GM23248 (cell line): Measurements from ENCODE around the gene GSAP. TPM values are rescaled to one million over a fixed set of nuclear protein-coding genes. Genes with fewer than 3 reads are reported as not detected.

ENCODE experiments used
- DNase-seq: peaks from one replicate; pipeline ENCODE4 v3.0.0-alpha.2; 2015
- H2AFZ ChIP-seq: fragments of 200-600 bp; sonication (generic); 2 replicates; pipeline ENCODE4 v1.6.1; 2016; ENCODE audit warnings: antibody characterized with exemption
- H3F3A ChIP-seq: fragments of 200-600 bp; sonication (generic); 2 replicates; pipeline ENCODE4 v1.6.1; 2016; ENCODE audit warnings: mild to moderate bottlenecking, antibody characterized with exemption, mixed run types; ENCODE audit not compliant: insufficient read depth
- H3K27ac ChIP-seq: fragments of 200-600 bp; sonication (generic); 2 replicates; pipeline ENCODE4 v1.5.1; 2016; ENCODE audit warnings: mild to moderate bottlenecking
- H3K27me3 ChIP-seq: fragments of 200-600 bp; sonication (generic); replicated peaks from 2 replicates; pipeline ENCODE4 v1.6.1; 2016; ENCODE audit warnings: mild to moderate bottlenecking; ENCODE audit not compliant: insufficient read depth
- H3K36me3 ChIP-seq: fragments of 200-600 bp; sonication (generic); 2 replicates; pipeline ENCODE4 v1.6.1; 2016; ENCODE audit warnings: low read depth, mild to moderate bottlenecking
- H3K4me1 ChIP-seq: fragments of 200-600 bp; sonication (generic); 2 replicates; pipeline ENCODE4 v1.6.1; 2016; ENCODE audit warnings: mild to moderate bottlenecking; ENCODE audit not compliant: insufficient read depth
- H3K4me2 ChIP-seq: fragments of 200-600 bp; sonication (generic); one replicate; pipeline ENCODE4 v1.6.1; 2016; ENCODE audit warnings: mild to moderate bottlenecking; ENCODE audit not compliant: unreplicated experiment
- H3K4me3 ChIP-seq: fragments of 200-600 bp; sonication (generic); 2 replicates; pipeline ENCODE4 v1.5.1; 2016; ENCODE audit warnings: mild to moderate bottlenecking
- H3K79me2 ChIP-seq: fragments of 200-600 bp; sonication (generic); 2 replicates; pipeline ENCODE4 v1.6.1; 2016; ENCODE audit warnings: mild to moderate bottlenecking; ENCODE audit not compliant: insufficient read depth
- H3K9ac ChIP-seq: fragments of 200-600 bp; sonication (generic); 2 replicates; pipeline ENCODE4 v1.6.1; 2016; ENCODE audit warnings: mild to moderate bottlenecking
- H3K9me2 ChIP-seq: fragments of 200-600 bp; sonication (generic); 2 replicates; pipeline ENCODE4 v1.6.1; 2016; ENCODE audit warnings: mixed run types, mild to moderate bottlenecking, moderate library complexity; ENCODE audit not compliant: insufficient read depth
- H3K9me3 ChIP-seq: fragments of 200-600 bp; sonication (generic); one replicate; pipeline ENCODE4 v1.6.1; 2017; ENCODE audit warnings: low read depth
- H4K20me1 ChIP-seq: fragments of 200-600 bp; sonication (generic); 2 replicates; pipeline ENCODE4 v1.6.0; 2016; ENCODE audit not compliant: insufficient read depth
- EZH2 ChIP-seq: fragments of 200-600 bp; sonication (generic); IDR thresholded peaks from 2 replicates; pipeline ENCODE4 v1.6.1; 2018; ENCODE audit warnings: antibody characterized with exemption, mild to moderate bottlenecking; ENCODE audit not compliant: insufficient read depth, poor library complexity, severe bottlenecking
- EZH2phosphoT487 ChIP-seq: fragments of 200-600 bp; sonication (generic); IDR thresholded peaks from 2 replicates; pipeline ENCODE4 v1.6.1; 2018; ENCODE audit warnings: antibody characterized with exemption, moderate library complexity, mild to moderate bottlenecking, low read depth; ENCODE audit not compliant: insufficient read depth
- WGBS, 2 experiments: methylation state at CpG; one replicate each; pipeline ENCODE4 v1.1.6; 2015 to 2017; ENCODE audit warnings: low lambda C conversion rate in 2 of 2, low coverage in 1 of 2; ENCODE audit errors: missing lambda C conversion rate in 2 of 2; 5-methylcytosine and 5-hydroxymethylcytosine counted together
- in situ Hi-C: fragments of 300-500 bp; cut with MboI; formaldehyde crosslinking; loops from 2 replicates; pipeline ENCODE4 v1.15.0; 2020
- polyA plus RNA-seq: library from polyadenylated mRNA; unstranded; fragments of >200 nt; fragmentation: Nextera tagmentation; extraction: Ambion mirVana; gene quantifications from 2 replicates; pipeline ENCODE4 v1.2.1, GENCODE V29; 2016
- total RNA-seq: library from RNA; depleted of rRNA; stranded (reverse); fragments of >200 nt; shearing (Covaris generic); gene quantifications from 2 replicates; pipeline ENCODE4 v1.2.3, GENCODE V29; 2014

The GSAP gene
- total and polyA plus RNA-seq, 2 experiments from 2014 or later = 4.2 to 4.3 TPM

DNA sequence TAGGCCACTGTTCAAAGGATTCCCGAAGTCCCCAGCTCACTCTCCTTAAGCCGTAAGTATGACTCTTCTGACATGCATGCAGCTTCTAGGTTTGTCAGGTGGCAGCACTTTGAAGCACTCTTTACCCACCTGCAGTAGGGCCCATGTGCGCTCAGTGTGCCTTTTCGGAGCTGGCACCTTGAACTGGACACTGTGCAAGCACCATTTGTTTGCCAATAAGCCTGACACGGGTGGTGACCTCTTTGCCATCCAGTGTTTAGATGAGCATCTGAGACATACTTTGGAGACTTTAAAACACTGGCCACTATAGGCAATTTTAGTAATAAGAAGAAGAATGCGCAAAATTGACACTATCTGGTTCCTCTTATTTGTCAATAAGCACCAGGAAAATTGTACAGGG is 45.7 kb upstream of the GSAP start:
- no peaks in the 10 kb centered on the region for H3K27me3 ChIP-seq
- 91 to 94% methylated on average over 6 of the region's 6 CpGs for whole genome bisulfite sequencing, 2 experiments
- H3K79me2 ChIP-seq = no peaks in the 10 kb centered on the region

DNA sequence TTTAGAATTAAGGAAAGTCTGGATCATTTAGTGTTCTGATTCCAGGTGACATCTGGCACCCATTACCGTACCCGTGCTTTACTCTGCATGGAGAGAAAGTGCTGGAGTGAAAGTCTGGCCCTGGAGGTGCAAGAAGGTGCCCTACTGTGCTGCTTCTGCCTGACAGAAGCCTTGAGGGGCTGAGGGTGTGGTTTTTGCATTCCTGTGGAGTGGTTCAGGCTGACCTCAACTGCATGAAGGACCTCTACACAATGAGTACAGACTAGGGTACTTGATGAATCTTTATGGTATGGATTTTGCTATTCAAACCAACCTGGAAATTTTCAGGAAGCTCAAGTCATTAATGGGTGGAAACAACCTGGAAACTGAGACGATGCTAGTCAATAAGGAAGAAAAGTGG is 45.1 kb upstream of the GSAP start:
- no peak for TF ChIP-seq EZH2
- TF ChIP-seq EZH2phosphoT487 = no peak
- H3K4me2 ChIP-seq = no peak overlapping the region
- 62 to 75% methylated on average over 3 of the region's 3 CpGs for WGBS, 2 experiments

More for the DNA sequence above, 45.7 kb upstream of the GSAP start:
- Histone ChIP-seq H3K4me2 (no peak overlapping the region), H3K36me3 (no peaks in the 10 kb centered on the region), H3K27ac (no peak overlapping the region), H3K9ac (no peak overlapping the region), H4K20me1 (no peaks in the 10 kb centered on the region), H3K4me1 (peaks cover 12% of the 10 kb centered on the region), H3K9me2 (no peaks in the 10 kb centered on the region), H3K4me3 (no peak overlapping the region), H3F3A (peaks cover 20% of the 10 kb centered on the region), H2AFZ (no peak overlapping the region), H3K9me3 (no peaks in the 10 kb centered on the region)
- in situ Hi-C loops = no loop called here
- no peak for DNase-seq
- TF ChIP-seq EZH2phosphoT487 = no peak
- no peak for TF ChIP-seq EZH2

DNA sequence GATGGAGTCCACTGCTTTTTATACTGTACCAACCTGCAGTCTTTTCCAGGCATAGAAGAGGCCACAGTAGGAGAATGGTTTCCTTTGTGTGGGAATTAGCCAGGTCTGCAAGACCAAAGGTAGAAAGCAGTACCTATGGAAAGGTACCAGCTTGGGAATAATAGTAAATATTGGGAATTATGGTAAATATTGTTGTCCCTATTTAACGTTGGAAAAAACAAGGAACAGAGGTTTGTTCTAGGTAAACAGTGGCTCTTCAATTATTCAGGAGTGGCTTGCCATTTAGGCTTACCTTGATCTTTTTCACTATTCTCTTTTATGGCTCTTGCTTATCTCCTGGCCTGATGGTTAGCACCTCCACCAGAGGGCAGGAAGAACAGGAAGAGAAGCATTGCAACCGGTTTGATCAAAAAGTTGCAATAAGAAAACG is 43.9 kb upstream of the GSAP start:
- Histone ChIP-seq H3K9me2 (no peaks in the 10 kb centered on the region), H3K4me1 (peaks cover 27% of the 10 kb centered on the region), H3K27ac (no peak overlapping the region), H3F3A (peaks cover 34% of the 10 kb centered on the region), H3K36me3 (no peaks in the 10 kb centered on the region), H3K79me2 (no peaks in the 10 kb centered on the region), H3K27me3 (no peaks in the 10 kb centered on the region), H3K4me3 (no peak overlapping the region), H2AFZ (no peak overlapping the region), H4K20me1 (no peaks in the 10 kb centered on the region), H3K9ac (no peak overlapping the region), H3K9me3 (no peaks in the 10 kb centered on the region), H3K4me2 (no peak overlapping the region)
- TF ChIP-seq EZH2 (no peak), EZH2phosphoT487 (no peak)
- 71 to 74% methylated on average over 3 of the region's 3 CpGs for WGBS, 2 experiments
- in situ Hi-C loops = no loop called here
- DNase-seq = no peak

More for the DNA sequence above, 45.1 kb upstream of the GSAP start:
- H3K79me2 ChIP-seq = no peaks in the 10 kb centered on the region
- peaks cover 26% of the 10 kb centered on the region for H3F3A ChIP-seq
- H3K9me2 ChIP-seq = no peaks in the 10 kb centered on the region
- no peak overlapping the region for H2AFZ ChIP-seq
- H3K9me3 ChIP-seq = no peaks in the 10 kb centered on the region
- H3K27ac ChIP-seq = no peak overlapping the region
- no peak overlapping the region for H3K4me3 ChIP-seq
- H3K4me1 ChIP-seq = peaks cover 18% of the 10 kb centered on the region
- H3K27me3 ChIP-seq = no peaks in the 10 kb centered on the region
- in situ Hi-C loops = no loop called here
- no peak overlapping the region for H3K9ac ChIP-seq
- H3K36me3 ChIP-seq = no peaks in the 10 kb centered on the region
- no peaks in the 10 kb centered on the region for H4K20me1 ChIP-seq
- peak; percentile 22 for DNase-seq

DNA sequence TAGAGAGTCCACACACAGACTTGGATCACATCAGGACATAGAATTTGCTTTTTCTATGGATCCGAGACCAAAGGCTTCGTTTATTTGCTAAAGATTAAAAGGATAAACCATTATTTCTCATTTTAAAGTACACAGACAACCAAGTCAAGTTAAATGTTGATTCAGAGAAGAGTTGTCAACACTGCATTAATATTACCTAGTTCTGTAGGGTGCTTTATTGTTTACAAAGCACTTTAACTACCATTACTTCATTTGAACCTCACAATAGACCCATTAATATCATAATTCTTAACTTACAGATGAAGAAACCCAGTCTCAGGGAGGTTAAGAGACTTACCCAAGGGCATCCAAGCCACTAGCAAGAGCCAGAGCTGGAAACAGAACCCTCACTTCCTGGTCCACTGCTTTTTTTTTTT is 43.2 kb upstream of the GSAP start:
- no peaks in the 10 kb centered on the region for H4K20me1 ChIP-seq
- no peak for DNase-seq
- H3K9me2 ChIP-seq = no peaks in the 10 kb centered on the region
- no peak overlapping the region for H3K27ac ChIP-seq
- 96 to 100% methylated on average over 2 of the region's 2 CpGs for WGBS, 2 experiments
- no peaks in the 10 kb centered on the region for H3K9me3 ChIP-seq
- H3K27me3 ChIP-seq = no peaks in the 10 kb centered on the region
- no peak overlapping the region for H3K4me3 ChIP-seq
- no peak overlapping the region for H2AFZ ChIP-seq
- in situ Hi-C loops = no loop called here
- H3K4me2 ChIP-seq = no peak overlapping the region
- no peak overlapping the region for H3K9ac ChIP-seq
- no peaks in the 10 kb centered on the region for H3K79me2 ChIP-seq
- H3F3A ChIP-seq = peaks cover 34% of the 10 kb centered on the region
- H3K36me3 ChIP-seq = no peaks in the 10 kb centered on the region
- TF ChIP-seq EZH2 = no peak
- no peak for TF ChIP-seq EZH2phosphoT487
- peaks cover 32% of the 10 kb centered on the region for H3K4me1 ChIP-seq

DNA sequence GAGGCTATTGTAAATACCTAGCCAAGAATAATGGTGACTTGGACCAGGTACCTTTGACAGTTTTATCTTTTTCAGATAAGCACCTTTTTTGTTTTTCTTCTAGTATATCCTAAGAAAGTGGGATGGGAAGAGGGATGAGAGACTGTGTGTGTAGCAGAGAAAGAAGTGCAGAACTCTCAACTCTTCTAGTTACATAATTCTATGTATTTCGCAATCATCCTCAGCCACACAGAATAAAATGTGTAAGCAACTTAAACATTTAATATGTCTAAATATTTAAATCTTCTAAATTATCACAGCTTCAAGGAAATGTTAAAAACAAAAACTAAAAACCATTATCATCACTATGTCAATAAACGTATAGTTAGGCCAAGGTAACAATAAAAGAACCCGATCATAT is 42.6 kb upstream of the GSAP start:
- H3K36me3 ChIP-seq = no peaks in the 10 kb centered on the region
- H4K20me1 ChIP-seq = no peaks in the 10 kb centered on the region
- WGBS, 2 experiments = 96 to 99% methylated on average over 3 of the region's 3 CpGs
- no peak overlapping the region for H3K4me2 ChIP-seq
- DNase-seq = peak; percentile 29
- no peak overlapping the region for H3K27ac ChIP-seq
- H3K27me3 ChIP-seq = no peaks in the 10 kb centered on the region
- no peaks in the 10 kb centered on the region for H3K9me3 ChIP-seq
- H3K9me2 ChIP-seq = no peaks in the 10 kb centered on the region
- peaks cover 35% of the 10 kb centered on the region for H3F3A ChIP-seq
- H3K4me3 ChIP-seq = no peak overlapping the region
- peaks cover 33% of the 10 kb centered on the region for H3K4me1 ChIP-seq
- TF ChIP-seq EZH2 (no peak), EZH2phosphoT487 (no peak)
- no peak overlapping the region for H2AFZ ChIP-seq
- in situ Hi-C loops = no loop called here
- no peaks in the 10 kb centered on the region for H3K79me2 ChIP-seq
- H3K9ac ChIP-seq = no peak overlapping the region
